Lower lobe of right lung (tissue), 2 donors: ENCODE measurements around the gene SORCS2. TPM values are rescaled to one million over a fixed set of nuclear protein-coding genes. Genes with fewer than 3 reads are reported as not detected.

Source experiments
- ATAC-seq, 2 donors: fragments of 200-7000 bp; cut with Tn5 transposase; one replicate each; pipeline ENCODE4 v1.9.1; 2020 to 2022; ENCODE audit warnings: mild to moderate bottlenecking in 2 of 2, moderate library complexity in 2 of 2
- DNase-seq: peaks from one replicate; pipeline ENCODE4 v3.0.0-alpha.2; 2020
- H3K27ac ChIP-seq: fragments of 200-600 bp; one replicate; pipeline ENCODE4 v1.8.0; 2022
- H3K27me3 ChIP-seq: fragments of 200-600 bp; one replicate; pipeline ENCODE4 v1.8.0; 2022; ENCODE audit warnings: low read depth
- H3K36me3 ChIP-seq: fragments of 200-600 bp; one replicate; pipeline ENCODE4 v1.8.0; 2022; ENCODE audit warnings: mild to moderate bottlenecking
- H3K4me1 ChIP-seq: fragments of 200-600 bp; one replicate; pipeline ENCODE4 v1.8.0; 2022
- H3K4me3 ChIP-seq: fragments of 200-600 bp; one replicate; pipeline ENCODE4 v1.8.0; 2022; ENCODE audit warnings: mild to moderate bottlenecking
- H3K9me3 ChIP-seq: fragments of 200-600 bp; one replicate; pipeline ENCODE4 v1.8.0; 2022
- CTCF ChIP-seq: fragments of 200-600 bp; IDR thresholded peaks from one replicate; pipeline ENCODE4 v1.8.0; 2022; ENCODE audit warnings: antibody characterized with exemption, mild to moderate bottlenecking
- intact Hi-C: fragments of 100-400 bp; cut with DNase I; formaldehyde crosslinking; loops from one replicate; pipeline ENCODE4 v1.11.0; 2022
- total RNA-seq: library from RNA; stranded (reverse); fragmentation: NEBNext Ultra II Directional; extraction: Animal tissue kit (Norgen Biotek cat#: 25700); gene quantifications from one replicate; pipeline ENCODE4 v1.2.1, GENCODE V29; 2021
- donor health status: DM: no; HTN: yes; CAD: no; lungs with severe emphysema.

SORCS2 gene
- total RNA-seq, 1 donor from 2014 or later = 5.8 TPM

- H3K4me1 ChIP-seq = peaks cover 4% of the 10 kb centered on the region
These were observed 45.5 kb downstream of the SORCS2 start for GRCh38 chr4:7237873-7238272.

GRCh38 chr4:7238300-7238960, 46.1 kb downstream of the SORCS2 start:
- Histone ChIP-seq H3K36me3 (no peaks in the 10 kb centered on the region), H3K4me1 (peaks cover 4% of the 10 kb centered on the region), H3K9me3 (no peaks in the 10 kb centered on the region), H3K27ac (no peak overlapping the region), H3K4me3 (no peak overlapping the region), H3K27me3 (no peaks in the 10 kb centered on the region)
- intact Hi-C loops = no loop called here
- DNase-seq = no peak
- ATAC-seq = no peak
- no peak for TF ChIP-seq CTCF

More at GRCh38 chr4:7237873-7238272, 45.5 kb downstream of the SORCS2 start:
- H3K4me3 ChIP-seq = no peak overlapping the region
- no peaks in the 10 kb centered on the region for H3K36me3 ChIP-seq
- no peak for DNase-seq
- H3K9me3 ChIP-seq = no peaks in the 10 kb centered on the region
- no peak for ATAC-seq
- intact Hi-C loops = no loop called here
- H3K27me3 ChIP-seq = no peaks in the 10 kb centered on the region
- no peak overlapping the region for H3K27ac ChIP-seq
- TF ChIP-seq CTCF = no peak

- Histone ChIP-seq H3K4me1 (peaks cover 4% of the 10 kb centered on the region), H3K9me3 (no peaks in the 10 kb centered on the region), H3K27me3 (no peaks in the 10 kb centered on the region), H3K36me3 (no peaks in the 10 kb centered on the region), H3K27ac (no peak overlapping the region), H3K4me3 (no peak overlapping the region)
- intact Hi-C loops = no loop called here
- TF ChIP-seq CTCF = no peak
- no peak for ATAC-seq
- DNase-seq = no peak
These were observed 46.9 kb downstream of the SORCS2 start for GRCh38 chr4:7239101-7239820.

- Histone ChIP-seq H3K4me3 (no peak overlapping the region), H3K27me3 (no peaks in the 10 kb centered on the region), H3K27ac (no peak overlapping the region), H3K36me3 (no peaks in the 10 kb centered on the region), H3K4me1 (peaks cover 4% of the 10 kb centered on the region), H3K9me3 (no peaks in the 10 kb centered on the region)
- intact Hi-C loops = no loop called here
- no peak for TF ChIP-seq CTCF
- DNase-seq (no peak), ATAC-seq (no peak)
These were observed 47.5 kb downstream of the SORCS2 start for GRCh38 chr4:7239844-7240243.

GRCh38 chr4:7240306-7240705, 48.0 kb downstream of the SORCS2 start:
- ATAC-seq = no peak
- intact Hi-C loops = no loop called here
- no peaks in the 10 kb centered on the region for H3K36me3 ChIP-seq
- no peaks in the 10 kb centered on the region for H3K9me3 ChIP-seq
- peak; percentile 22 for DNase-seq
- no peak for TF ChIP-seq CTCF
- no peaks in the 10 kb centered on the region for H3K27me3 ChIP-seq
- H3K4me1 ChIP-seq = peaks cover 4% of the 10 kb centered on the region
- no peak overlapping the region for H3K27ac ChIP-seq
- no peak overlapping the region for H3K4me3 ChIP-seq
